HG03025 (cell line): ENCODE measurements around the gene CNTNAP2.

Experiments
- ATAC-seq: cut with Tn5 transposase; IDR thresholded peaks from one replicate; pipeline ENCODE4 v1.9.1; 2021; ENCODE audit warnings: mild to moderate bottlenecking, moderate library complexity; ENCODE audit not compliant: unreplicated experiment, low FRiP score

CNTNAP2 gene

DNA sequence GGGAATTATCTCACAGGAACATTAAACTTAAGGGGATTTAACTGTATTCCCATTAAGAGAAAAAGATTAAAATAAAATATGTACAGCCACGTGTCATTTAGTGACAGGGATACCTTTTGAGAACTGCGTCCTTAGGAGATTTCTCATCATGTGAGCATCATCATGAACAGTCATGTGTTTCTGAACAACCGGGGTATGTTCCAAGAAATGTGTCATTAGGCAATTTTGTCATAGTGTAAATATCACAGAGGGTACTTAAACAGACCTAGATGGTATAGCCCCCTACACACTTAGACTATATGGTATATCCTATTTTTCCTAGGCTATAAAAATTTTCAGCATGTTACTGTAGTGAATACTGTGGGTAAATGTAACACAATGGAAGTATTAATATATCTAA is 840.3 kb downstream of the CNTNAP2 start:
- no peak for ATAC-seq

DNA sequence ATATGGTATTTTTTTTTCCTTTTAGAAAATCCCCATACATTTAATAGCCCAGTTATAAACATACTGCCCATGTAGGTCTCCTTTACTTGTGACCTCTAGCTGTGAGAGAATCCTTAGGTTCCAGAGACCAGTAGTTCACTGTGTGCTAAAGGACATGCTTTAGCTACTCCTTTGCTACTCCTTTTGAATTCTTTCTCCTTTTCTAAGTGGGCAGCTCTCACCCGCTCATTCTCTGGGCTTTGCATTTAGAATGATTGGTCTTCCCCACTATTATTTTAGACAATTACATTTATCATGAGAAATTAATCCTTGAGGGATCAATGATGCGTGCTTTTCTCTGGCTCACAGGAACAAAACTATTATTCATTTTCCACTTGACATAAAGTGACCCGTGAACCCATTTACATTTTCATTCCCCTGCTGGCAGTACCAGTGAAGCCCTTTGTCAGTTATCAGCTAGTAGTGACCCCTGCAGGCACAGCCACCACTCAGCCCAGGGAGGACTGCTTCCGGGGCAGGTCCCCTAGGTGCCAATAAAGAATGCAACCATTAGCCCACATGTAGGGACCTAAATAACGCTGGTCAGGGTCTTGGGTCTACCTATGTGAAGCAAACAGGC is 844.3 kb downstream of the CNTNAP2 start:
- no peak for ATAC-seq

DNA sequence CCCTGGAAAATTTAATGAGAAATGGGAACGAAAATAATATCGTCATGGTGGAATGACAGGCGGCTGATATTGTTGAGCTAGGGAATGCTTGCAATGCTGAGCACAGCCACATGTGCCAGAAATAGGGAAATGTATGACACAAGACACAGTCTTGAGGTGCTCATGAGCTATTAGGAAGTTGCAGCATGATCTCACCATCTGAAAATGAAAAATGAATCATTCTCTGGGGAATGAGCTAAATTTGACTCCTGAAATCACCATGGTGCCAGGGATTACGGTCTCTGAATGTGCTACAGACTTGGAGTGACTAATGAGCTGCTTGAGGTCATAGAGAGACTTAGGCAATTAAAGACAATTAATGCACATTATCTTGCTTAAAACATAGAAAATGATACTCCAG is 845.0 kb downstream of the CNTNAP2 start:
- no peak for ATAC-seq

DNA sequence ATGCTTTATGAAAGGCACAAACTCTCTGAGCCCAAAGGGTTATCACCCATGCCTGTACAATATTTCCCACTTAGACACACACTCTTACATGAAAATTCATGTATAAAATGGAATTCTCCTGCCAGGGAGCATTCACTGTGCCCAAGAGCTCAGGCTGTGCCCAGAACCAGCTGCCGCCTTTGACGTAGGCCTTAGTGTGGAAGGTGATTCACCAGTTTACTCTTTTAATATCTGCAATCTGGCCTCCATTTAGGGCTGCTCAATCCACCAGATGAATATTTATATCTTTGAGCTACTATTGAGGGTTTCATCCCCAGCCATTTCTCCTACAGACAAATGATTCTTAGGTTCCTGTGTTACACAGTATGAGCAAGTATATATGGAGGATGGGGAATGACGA is 849.7 kb downstream of the CNTNAP2 start:
- no peak for ATAC-seq

DNA sequence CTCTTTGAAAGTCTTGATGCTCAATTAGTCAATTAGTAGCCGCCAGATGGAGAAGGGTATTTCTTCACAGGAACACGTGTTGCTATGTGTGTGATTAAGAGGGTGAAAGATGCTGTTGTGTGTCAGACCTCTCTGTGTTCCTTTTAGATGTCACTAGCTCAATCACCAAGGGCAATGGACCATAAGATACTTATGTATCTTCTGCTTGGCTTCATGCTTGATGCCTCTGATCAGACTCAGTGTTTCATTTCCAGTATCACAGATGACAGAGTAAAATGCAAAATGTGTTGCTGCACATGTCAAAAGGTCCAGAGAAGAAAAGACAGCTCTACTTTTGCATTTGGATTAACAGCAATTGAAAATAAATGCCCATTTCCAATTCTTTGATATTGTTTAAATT is 865.9 kb downstream of the CNTNAP2 start:
- ATAC-seq, result no peak

DNA sequence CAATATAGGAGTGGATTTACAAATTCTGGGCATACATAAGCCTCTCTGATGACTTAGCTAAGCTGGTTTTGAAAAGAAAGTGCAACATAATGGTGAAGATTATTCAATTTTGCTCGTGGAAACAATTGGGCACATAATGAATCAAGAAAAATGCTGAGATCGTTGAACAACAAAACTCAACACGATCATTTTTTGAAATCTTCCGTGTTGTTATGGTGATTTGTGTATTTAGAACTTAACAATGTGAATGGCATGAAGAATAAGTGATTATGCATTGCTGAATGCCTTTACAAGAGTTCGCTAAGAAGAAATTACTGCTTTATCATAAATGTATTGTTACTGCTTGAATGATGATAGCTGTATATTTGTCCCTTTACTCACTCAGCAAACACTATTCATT is 875.0 kb downstream of the CNTNAP2 start:
- ATAC-seq, result no peak

DNA sequence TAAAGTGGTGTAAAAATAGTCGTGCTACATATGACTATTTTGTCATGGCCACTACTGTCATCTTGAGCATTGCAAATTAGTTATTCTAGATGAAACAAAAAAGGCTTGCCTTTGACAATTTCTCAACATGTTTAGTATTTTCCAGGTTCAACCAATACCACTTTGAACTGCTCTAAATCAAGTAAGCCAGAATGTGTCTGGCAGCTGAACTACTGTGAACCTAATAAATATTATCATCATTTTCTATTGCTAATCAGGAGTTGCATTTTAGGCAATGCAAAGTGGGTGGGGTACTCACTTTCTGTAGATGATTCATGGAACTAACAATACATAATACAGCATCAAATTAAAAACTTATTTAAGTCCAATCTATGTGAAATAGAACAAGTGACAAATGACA is 877.2 kb downstream of the CNTNAP2 start:
- ATAC-seq, result no peak

DNA sequence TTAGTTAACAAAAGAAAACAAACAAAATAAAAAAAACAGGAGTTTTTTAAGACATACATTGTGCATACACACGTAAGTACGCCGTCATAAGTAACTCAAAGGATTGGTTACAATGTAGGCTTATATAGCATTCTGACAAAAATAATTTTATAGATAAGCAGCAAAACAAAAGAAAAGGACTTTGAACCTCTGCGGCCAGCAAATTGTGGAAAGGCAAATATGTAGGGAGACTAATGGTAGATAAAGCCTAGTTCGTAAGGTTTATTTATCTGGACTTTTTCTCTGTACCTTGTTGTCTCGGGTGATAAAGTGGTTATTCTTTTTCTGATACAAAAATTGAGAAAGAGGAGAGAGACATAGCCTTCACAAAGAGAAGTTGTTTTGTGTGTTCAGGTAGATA is 891.9 kb downstream of the CNTNAP2 start:
- no peak for ATAC-seq

DNA sequence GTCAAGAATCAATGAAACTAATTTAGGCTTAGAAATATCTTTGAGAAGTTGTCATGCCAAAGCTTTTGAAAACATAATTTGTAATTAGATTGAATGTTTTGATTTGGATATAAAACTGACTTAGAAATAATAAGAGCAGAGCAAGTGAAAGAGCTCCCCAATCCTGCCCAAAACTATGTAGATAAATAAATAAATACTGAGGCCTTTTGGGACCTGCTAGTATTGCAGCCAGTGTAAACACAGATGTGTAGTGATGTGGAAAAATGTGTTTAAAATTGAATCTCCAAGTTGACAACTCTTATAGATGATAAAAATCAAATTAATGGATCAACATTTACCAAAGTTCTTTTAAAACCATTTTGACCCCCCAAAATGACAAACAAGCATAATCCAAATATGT is 896.1 kb downstream of the CNTNAP2 start:
- no peak for ATAC-seq

DNA sequence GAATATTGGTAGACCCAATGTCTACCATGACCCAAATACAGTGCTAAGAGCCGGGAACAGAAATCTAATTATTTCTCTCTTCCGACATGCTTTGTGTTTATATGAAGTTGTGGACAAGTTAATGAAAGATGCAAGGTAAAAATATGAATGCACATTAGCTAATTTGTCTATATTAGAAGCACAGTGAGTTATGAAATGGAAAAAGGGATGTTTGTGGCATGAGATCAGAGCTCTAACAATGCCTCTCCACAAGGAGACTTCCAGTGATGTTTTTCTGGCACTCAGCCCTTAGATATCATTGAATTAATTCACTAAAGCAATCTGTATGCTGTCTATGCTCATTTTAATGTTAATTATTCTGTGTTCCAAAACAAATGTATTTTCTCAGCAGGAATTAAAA is 897.2 kb downstream of the CNTNAP2 start:
- no peak for ATAC-seq

DNA sequence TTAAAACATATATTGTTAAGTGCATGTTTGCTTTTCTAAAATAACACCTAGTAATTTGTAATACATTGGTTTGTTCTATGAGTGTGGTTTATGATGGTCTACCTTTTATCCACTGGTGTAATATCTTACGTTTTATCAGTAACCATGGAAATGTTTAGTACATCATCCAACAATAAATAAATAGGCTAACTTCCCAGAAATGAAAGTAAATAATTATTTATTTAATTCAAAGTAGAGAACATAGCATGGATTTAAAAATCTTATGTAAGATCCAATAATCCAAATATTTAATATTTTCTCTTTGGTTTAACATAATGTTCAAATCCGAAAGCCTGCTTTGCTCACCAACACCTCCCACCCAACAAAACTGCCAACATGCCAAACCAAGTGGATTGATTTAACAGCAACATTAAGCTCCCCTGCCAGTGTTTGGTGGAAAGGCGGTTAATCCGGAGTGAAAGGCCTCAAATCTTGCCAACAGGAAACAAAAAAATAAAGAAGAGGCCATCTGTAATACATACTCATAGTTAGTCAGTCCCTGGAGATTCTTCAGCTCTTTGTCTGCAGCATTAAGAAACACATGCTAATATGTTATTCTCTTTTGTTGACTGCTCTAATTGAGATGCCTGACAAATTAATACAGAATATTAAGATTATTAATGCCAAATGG is 897.8 kb downstream of the CNTNAP2 start:
- ATAC-seq, result no peak

DNA sequence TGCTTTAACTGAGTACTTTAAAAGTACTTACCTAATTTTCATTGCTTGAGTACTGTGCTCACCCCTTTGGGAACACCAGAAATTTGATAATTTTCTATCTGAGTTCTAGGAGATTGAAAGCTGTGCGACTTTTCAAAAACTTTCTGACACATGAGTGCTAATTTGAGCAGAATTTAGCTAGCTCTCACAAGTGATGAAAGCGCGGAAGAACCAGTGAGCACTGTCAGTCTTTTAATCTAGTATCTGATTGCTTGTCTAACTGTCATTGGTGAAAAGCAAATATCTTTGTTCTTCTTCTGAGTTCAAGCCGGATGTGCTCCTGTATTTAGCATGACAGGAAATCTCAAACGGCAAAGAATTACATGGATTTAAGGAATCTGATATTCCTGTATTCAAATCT is 899.4 kb downstream of the CNTNAP2 start:
- no peak for ATAC-seq

DNA sequence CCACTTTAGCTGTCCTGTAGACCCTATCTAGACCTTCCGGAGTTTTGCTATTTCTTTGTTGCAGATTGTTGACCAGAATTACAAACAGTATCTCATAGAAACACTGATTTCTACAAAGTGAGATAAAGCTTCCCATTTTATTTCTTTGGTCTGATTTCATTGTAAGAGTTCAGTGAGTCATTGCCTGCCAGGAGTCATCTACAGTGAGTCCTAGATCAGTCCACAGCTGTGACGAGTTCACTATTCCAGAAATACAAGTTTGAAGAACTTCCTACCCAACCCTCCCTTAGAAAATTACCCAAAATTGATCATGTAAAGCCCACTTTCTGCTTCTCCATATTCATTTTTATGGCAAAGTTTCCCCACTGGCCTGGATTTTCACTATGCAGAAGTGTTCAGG is 905.5 kb downstream of the CNTNAP2 start:
- no peak for ATAC-seq

DNA sequence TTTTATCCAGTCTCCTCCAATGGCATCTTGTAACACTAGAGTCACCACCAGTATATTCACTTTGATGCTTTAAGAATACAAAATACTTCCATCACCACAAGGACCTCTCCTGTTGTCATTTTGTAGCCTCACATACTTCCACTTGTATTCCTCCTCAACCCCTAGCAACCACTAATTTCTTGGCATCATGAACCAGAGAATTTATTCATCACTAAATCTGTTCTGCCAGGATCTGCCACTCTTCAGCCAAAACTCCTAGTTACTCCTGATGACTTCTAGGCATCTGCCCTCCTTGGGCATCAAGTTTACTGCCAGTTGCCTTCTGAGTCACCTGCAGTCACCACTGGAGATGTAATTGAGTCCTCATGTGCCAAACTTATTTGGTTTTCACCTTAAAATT is 906.8 kb downstream of the CNTNAP2 start:
- ATAC-seq, result no peak

DNA sequence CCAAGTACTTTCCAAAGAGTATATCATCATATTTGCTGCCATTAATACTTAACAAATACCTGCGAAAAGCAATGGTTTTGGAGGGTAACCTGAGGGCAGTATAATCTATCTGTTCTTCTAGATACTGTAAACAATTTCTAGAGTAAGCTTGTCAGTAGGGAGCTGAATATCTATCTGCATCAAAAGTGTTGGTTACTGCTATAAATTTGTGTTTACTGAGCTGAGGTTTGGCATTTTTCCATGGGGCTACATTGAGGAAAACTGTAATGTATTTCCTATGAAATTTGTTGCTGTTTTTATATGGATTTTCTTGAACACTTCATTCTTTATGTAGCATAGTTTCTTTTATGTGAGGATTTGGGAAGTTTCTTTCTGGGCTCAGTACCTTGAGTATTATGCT is 913.4 kb downstream of the CNTNAP2 start:
- no peak for ATAC-seq

DNA sequence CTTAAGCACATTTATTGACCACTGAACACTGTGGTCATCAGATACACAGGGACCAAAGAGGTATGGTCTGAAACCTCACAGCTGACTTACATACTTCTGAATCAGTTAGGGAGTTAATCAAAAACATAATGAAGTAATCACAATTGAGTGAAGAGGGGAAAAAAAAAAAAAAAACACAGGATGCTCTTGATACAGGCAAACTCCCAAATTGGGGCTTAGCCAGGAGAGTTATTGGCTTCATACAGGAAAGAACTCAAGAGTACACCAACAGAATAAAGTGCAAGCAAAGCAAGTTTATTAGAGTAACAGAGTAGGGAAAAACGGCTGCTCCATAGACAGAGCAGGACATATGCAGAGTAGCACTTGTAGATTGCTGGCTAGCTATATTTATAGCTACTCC is 917.0 kb downstream of the CNTNAP2 start:
- no peak for ATAC-seq

DNA sequence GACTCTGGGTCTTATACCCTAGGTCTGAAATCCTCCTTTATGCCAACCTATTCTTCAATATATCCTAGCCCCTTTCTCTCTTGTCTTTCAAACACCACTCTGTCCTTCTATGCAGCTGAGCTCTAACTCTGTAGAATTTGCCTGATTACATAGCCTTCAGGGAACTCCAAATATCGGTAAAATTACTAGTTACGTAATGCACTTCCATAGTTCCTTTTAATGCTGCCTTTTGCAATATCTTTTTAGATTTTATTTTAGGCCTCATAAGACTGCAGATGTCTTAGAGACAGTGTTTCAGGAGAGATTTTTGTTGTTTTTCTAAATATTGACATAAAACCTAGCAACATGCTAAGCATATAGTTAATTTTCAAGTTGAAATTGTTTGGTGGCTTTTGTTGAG is 924.8 kb downstream of the CNTNAP2 start:
- no peak for ATAC-seq

DNA sequence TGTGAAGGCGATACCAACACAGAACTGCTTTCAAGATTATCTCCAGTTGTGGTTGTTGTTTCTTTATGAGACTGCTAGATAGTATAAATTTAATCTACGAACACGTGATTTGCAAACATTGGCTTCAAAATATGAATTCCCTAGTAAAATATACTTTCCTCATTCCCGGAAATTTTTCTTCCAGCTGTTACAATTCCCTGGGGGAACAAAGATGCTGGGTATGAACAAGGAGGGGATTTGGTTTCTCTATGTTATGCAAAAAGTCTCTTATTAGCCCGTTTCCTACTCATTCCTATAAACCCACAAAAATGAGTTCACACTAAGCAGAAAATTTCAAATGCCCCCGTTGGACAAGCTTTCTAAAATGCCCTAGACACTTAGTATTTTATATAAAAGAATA is 928.3 kb downstream of the CNTNAP2 start:
- ATAC-seq, result no peak

DNA sequence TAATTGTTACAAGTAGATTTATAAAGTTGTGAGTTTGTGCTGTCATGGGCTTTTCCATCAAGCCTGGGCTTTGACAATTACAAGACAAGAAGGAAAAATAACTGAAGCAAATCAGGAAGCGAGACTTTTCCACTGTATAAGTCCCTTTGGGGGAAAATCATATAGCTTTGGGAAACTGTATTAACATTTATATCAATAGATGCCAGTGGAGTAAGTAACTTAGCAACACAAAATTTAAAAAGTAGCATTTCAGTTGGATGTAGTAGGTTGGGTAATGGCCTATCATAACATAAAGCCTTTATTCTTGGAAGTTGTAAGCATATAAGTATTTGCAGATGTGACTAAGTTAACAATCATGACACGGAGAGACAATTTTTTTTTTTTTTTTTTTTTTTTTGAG is 931.1 kb downstream of the CNTNAP2 start:
- no peak for ATAC-seq

DNA sequence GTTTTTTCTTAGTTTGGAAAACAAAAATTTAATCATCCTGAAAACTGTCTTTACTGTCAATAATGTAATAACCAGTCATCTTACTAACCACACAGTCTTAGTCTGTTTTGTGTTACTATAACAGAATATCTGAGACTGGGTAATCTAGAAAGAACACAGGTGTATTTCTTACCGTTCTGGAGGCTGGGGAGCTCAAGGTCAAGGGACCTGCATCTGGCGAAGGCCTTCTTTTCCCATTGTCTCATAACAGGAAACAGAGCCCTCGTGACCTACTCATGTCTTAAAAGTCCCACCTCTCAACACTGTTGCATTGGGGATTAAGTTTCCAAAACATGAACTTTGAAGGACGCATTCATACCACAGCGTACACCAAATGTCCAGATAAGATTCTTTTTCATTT is 932.3 kb downstream of the CNTNAP2 start:
- ATAC-seq, result no peak

DNA sequence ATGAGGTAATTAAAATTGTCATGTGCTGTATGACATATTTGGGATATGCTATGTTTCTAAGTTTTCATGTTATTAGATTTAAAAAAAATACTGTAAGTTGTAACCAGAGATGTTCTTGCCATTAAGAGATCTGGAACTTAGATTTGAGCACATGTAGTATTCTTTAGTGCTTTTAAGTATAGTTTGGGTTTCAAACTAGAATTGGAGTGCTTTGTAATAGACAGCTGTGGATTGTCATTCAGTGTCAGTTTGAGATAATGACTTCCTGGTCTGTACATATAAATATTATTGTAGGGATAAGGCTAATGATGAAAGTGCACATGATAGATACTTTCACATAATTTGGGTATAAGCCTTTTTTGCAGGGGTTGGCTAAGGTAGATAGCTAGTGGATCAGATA is 936.2 kb downstream of the CNTNAP2 start:
- ATAC-seq, result no peak

DNA sequence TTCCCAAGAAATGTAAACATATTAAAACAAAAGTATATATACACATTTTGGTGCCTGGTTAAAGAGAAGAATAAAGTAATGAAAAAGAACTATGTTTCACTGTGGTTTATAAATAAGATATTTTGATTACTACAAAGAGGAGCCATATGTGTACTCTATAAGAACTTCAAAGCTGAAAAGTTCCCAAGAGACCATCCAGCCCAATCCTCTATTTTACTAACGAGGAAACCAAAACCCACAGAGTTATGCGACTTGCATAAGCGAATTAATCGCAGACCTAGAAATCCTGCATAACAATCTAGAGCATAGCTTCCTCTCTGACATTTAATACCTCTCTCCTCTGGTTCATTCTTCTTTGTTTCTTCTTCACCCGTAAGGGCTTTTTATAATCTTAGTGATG is 937.1 kb downstream of the CNTNAP2 start:
- no peak for ATAC-seq

DNA sequence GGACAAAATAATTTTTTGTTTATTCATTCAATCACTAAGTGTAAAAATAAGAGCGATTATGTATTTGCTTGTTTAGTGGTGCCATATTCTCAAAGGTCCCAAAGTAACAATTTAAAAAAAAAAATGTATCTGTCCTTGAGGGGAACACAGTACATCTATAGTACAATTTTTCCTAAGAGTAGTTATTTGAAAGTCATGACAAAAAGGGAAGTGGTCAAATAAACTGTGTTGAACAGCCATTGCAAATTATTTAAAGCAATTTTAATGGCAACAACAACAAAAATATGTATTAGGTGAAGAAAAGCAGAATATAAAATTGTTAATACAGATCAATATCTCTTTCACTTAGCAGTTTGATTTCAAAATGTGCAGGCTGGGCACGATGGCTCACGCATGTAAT is 943.5 kb downstream of the CNTNAP2 start:
- no peak for ATAC-seq
